Activated CD8-positive, alpha-beta memory T cell treated with anti-CD3 and anti-CD28 coated beads, Interleukin-2, amount 50 U/mL, for 48 hours (primary cell): ENCODE results near the gene HEXD.
"Not testable (repeated sequence)": the region's sequence is repeated elsewhere in the genome, so short reads cannot be mapped to it uniquely, and the experiment has no call there.

Source experiments
- DNase-seq: peaks from one replicate; pipeline ENCODE4 v3.0.0-alpha.2; 2020

Gene HEXD

DNA sequence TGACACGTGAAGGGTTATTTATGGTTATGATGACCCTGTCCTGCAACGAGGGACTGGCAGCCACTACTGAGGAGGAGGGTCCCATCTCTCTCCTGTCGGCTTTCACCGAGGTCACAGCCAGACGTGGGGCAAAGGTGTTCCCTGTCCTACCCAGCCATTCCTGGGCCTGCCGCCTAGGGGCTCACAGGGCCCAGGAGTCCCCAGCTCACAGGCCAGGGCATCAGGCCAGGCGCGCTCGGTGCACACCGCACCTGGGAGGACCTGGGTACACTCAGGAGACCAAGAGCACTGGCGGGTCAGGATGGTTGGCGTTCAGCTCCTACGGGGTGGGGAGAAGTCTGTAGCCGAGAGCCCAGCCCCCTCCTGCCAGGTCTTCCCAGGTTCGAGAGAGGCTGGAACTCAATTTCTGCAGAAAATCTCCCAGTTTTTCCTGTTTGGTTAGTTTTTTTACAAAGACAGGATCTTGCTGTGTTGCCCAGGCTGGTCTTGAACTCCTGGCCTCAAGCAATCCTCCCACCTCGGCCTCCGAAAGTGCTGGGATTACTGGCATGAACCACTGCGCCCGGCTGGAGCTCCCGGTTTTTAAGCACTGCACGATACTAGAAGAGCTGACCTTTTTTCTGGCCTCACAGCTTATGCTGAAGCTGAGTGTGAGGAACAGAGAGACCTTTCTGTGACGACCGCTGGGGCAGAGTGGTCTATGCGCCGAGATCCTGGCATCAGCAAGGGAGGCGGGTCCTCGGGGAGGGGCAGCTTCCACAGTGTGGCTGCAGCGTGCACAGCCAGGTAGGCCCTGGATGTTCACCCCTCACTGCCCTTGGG is 24.7 kb downstream of the HEXD start:
- no peak for DNase-seq

- DNase-seq = no peak
Observed at GRCh38 chr17:82443465-82444283, 25.5 kb downstream of the HEXD start.

GRCh38 chr17:82444284-82444893 is 26.2 kb downstream of the HEXD start:
- DNase-seq = no peak

GRCh38 chr17:82444941-82445521 is 26.9 kb downstream of the HEXD start:
- no peak for DNase-seq

GRCh38 chr17:82445542-82445941 is 27.4 kb downstream of the HEXD start:
- DNase-seq = peak; percentile 63

- DNase-seq = no peak
Observed at GRCh38 chr17:82446124-82446523, 28.0 kb downstream of the HEXD start.

- no peak for DNase-seq
Observed at GRCh38 chr17:82446649-82447048, 28.5 kb downstream of the HEXD start.

DNA sequence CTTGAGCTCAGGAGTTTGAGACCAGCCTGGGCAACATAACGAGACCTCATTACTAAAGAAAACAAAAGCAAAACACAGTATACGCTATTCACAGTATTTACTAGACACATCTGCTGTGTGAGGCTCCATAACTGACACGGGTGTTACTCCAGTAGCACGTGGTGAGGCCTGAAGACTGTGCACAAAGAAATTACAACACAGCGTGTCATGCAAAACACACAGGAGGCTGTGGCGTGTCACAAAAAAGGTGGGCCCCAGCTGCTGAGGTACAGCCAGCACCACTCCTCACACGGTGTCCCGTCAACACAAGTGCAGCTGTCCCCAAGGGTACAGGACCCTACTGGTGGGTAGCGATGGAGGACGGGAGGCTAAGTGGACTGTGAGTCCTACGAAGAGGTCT is 29.7 kb downstream of the HEXD start:
- no peak for DNase-seq

GRCh38 chr17:82449131-82449882 is 31.2 kb downstream of the HEXD start:
- peak; percentile 84 for DNase-seq

- DNase-seq = no peak
Observed at GRCh38 chr17:82449883-82450356, 31.8 kb downstream of the HEXD start.

- DNase-seq = peak; percentile 99
Observed at GRCh38 chr17:82450357-82451106, 32.4 kb downstream of the HEXD start, which contains the start of gene CYBC1. Gene CYBC1, minus strand, starts transcription at chr17:82450752. Its CDS starts 1,498 bp downstream, at chr17:82449254.

GRCh38 chr17:82452162-82452561 is 34.0 kb downstream of the HEXD start:
- no peak for DNase-seq

DNA sequence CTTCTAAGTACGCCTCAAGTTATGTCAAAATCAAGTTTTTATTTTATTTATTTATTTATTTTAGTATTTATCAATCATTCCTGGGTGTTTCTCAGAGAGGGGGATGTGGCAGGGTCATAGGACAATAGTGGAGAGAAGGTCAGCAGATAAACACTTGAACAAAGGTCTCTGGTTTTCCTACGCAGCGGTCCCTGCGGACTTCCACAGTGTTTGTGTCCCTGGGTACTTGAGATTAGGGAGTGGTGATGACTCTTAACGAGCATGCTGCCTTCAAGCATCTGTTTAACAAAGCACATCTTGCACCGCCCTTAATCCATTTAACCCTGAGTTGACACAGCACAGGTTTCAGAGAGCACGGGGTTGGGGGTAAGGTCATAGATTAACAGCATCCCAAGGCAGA is 35.0 kb downstream of the HEXD start:
- DNase-seq = not testable (repeated sequence)

- DNase-seq = not testable (repeated sequence)
Observed at GRCh38 chr17:82453706-82454105, 35.6 kb downstream of the HEXD start.

GRCh38 chr17:82457073-82457928 is 39.2 kb downstream of the HEXD start:
- no peak for DNase-seq

DNA sequence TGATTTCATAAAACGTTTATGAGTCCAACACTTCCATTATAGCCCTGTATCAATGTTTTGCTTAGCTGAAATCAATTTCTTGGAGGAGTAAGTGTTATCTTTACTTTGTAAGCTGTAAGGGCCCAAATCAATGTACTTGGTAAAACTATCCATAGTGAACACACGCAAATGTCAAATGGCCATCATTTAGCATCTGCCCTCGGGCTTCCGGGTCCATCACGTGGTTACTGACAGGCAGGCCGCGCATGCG is 39.7 kb downstream of the HEXD start:
- no peak for DNase-seq

- DNase-seq = peak; percentile 96
Observed at GRCh38 chr17:82458179-82458884, 40.2 kb downstream of the HEXD start, which contains the start of gene NARF. Gene NARF, plus strand, starts transcription at chr17:82458741. Its CDS starts 63 bp downstream, at chr17:82458804.

- no peak for DNase-seq
Observed at GRCh38 chr17:82458885-82459424, 40.8 kb downstream of the HEXD start.

- not testable (repeated sequence) for DNase-seq
Observed at GRCh38 chr17:82459936-82460335, 41.8 kb downstream of the HEXD start.
